Activated naive CD8-positive, alpha-beta T cell treated with anti-CD3 and anti-CD28 coated beads for 36 hours (primary cell): ENCODE measurements around the gene DOCK1. TPM values are rescaled to one million over a fixed set of nuclear protein-coding genes. Genes with fewer than 3 reads are reported as not detected.

Experiments used
- DNase-seq: peaks from one replicate; pipeline ENCODE4 v3.0.0; 2021
- H3K27ac Mint-ChIP-seq: one replicate; pipeline ENCODE4 v1.8.0; 2022; ENCODE audit warnings: mild to moderate bottlenecking, moderate library complexity, mixed read lengths
- H3K27me3 Mint-ChIP-seq: one replicate; pipeline ENCODE4 v1.8.0; 2022; ENCODE audit warnings: mild to moderate bottlenecking, mixed read lengths
- H3K36me3 Mint-ChIP-seq: one replicate; pipeline ENCODE4 v1.8.0; 2021; ENCODE audit warnings: mild to moderate bottlenecking, mixed read lengths
- H3K4me1 Mint-ChIP-seq: one replicate; pipeline ENCODE4 v1.8.0; 2021; ENCODE audit warnings: mixed read lengths
- H3K4me3 Mint-ChIP-seq: one replicate; pipeline ENCODE4 v1.8.0; 2022; ENCODE audit warnings: mild to moderate bottlenecking, moderate library complexity, mixed read lengths
- H3K9me3 Mint-ChIP-seq: one replicate; pipeline ENCODE4 v1.8.0; 2022; ENCODE audit warnings: mixed read lengths
- total RNA-seq, 2 experiments: library from RNA; stranded (reverse); gene quantifications; one replicate each; pipeline ENCODE4 v1.2.3, GENCODE V29; 2021

DOCK1 gene
- total RNA-seq, 2 experiments from 2014 or later = 0.76 to 0.95 TPM

- Mint-ChIP-seq H3K4me3 (no peak overlapping the region), H3K27ac (no peak overlapping the region), H3K36me3 (no peaks in the 10 kb centered on the region), H3K4me1 (no peaks in the 10 kb centered on the region), H3K27me3 (no peaks in the 10 kb centered on the region), H3K9me3 (no peaks in the 10 kb centered on the region)
- no peak for DNase-seq
Observed at GRCh38 chr10:127157089-127157488, 251.9 kb downstream of the DOCK1 start.

DNA sequence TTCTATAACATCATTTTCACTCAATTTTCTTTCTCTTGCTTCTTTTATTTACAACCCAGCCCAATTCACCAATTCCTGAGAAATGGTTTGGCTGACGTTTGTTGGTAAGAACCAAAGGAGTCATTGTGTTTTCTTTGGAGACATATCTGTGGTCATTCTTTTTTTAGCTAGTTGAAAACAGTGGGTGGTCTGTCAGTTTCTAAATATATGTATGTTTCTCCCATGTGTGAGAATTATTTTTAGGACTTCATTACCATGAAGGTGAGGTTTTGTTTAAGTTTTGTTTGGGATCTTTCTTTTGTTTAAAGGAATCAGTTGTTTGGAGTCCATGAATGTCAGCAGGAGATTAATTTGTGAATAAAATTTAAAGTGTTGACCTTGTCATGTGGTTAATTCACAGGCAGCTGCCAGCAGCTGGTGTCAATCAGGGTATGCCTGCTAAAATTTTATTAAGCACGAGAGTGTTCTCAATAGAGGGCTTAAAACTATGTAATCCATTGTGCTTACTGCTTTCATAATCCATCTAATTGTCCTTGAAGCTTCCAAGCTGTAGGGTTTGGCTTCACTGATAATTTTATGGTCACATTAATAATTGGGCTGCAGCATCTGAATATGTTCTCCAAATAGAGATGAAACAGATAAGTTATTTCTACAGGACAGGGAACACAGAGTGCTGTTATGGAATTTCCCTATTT lies 252.4 kb downstream of the DOCK1 start:
- no peak for DNase-seq
- Mint-ChIP-seq H3K27me3 (no peaks in the 10 kb centered on the region), H3K4me1 (no peaks in the 10 kb centered on the region), H3K36me3 (no peaks in the 10 kb centered on the region), H3K4me3 (no peak overlapping the region), H3K27ac (no peak overlapping the region), H3K9me3 (no peaks in the 10 kb centered on the region)

DNA sequence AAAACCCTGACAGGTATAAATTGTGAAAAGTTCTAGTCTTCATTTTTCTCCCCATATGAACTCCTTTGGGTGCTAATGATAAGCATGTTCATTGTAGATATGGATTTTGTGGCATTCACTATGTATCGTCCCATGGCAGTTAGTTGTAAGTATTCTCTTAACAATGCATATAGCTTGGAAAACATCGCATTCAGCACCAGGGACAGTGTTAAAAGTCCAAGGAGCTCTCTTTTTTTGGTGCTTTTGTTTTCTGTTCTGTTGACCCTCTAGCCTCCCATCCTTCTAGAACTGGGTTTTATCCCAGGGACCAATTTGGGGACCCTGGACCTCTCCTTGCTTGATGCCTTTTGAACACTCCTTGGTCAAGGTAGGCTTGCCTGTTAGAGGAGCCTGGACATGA lies 253.4 kb downstream of the DOCK1 start:
- H3K27me3 Mint-ChIP-seq = no peaks in the 10 kb centered on the region
- no peak overlapping the region for H3K4me3 Mint-ChIP-seq
- no peak for DNase-seq
- H3K36me3 Mint-ChIP-seq = no peaks in the 10 kb centered on the region
- no peaks in the 10 kb centered on the region for H3K9me3 Mint-ChIP-seq
- H3K27ac Mint-ChIP-seq = no peak overlapping the region
- H3K4me1 Mint-ChIP-seq = no peaks in the 10 kb centered on the region

- Mint-ChIP-seq H3K4me3 (no peak overlapping the region), H3K27me3 (no peaks in the 10 kb centered on the region), H3K4me1 (no peaks in the 10 kb centered on the region), H3K27ac (no peak overlapping the region), H3K9me3 (no peaks in the 10 kb centered on the region), H3K36me3 (no peaks in the 10 kb centered on the region)
- no peak for DNase-seq
Observed at GRCh38 chr10:127159648-127160245, 254.5 kb downstream of the DOCK1 start.

DNA sequence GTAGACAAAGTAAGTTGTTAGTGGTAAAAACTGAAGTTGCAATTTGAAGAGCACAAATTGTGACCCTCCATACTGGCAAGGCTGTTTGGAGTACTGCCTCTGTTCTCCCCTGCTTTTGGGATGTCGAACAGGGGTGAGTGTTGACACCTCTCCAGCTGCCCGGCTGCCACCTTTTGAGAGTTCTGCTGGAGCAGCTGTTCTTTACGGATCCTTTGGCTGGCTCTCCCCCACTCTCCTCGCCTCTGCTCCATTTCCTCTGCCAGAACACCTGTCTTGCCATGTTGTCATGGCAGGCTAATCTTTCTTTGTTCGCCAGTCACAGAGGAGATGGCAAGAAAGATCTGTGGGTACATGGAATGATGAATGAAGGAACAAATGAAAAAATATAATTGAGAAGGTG lies 256.3 kb downstream of the DOCK1 start:
- Mint-ChIP-seq H3K27me3 (no peaks in the 10 kb centered on the region), H3K36me3 (no peaks in the 10 kb centered on the region), H3K4me1 (no peaks in the 10 kb centered on the region), H3K9me3 (no peaks in the 10 kb centered on the region), H3K27ac (no peak overlapping the region), H3K4me3 (no peak overlapping the region)
- DNase-seq = no peak

- H3K9me3 Mint-ChIP-seq = no peaks in the 10 kb centered on the region
- DNase-seq = no peak
- H3K4me1 Mint-ChIP-seq = no peaks in the 10 kb centered on the region
- H3K4me3 Mint-ChIP-seq = no peak overlapping the region
- H3K36me3 Mint-ChIP-seq = no peaks in the 10 kb centered on the region
- H3K27me3 Mint-ChIP-seq = no peaks in the 10 kb centered on the region
- no peak overlapping the region for H3K27ac Mint-ChIP-seq
Observed at GRCh38 chr10:127162841-127163240, 257.6 kb downstream of the DOCK1 start.

DNA sequence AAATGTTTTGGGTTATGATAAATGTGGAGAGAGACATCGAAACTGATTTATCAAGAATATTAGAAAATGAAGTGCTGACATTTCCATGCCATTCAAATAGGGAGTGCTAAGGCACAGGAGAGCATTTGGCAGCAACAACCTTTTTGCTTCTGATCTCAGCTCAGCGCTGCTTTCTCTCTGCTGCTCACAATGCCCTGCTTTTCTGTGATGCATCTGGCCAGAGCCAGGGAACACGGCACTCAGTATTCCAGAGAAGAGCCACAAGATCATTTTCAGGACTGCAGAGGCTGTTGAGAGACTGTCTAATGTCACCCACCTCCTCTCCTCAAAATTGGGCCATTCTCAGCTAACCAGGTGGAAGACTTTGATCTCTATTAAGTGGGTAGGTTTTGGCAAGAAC lies 263.0 kb downstream of the DOCK1 start:
- H3K4me1 Mint-ChIP-seq = no peaks in the 10 kb centered on the region
- H3K36me3 Mint-ChIP-seq = no peaks in the 10 kb centered on the region
- no peak for DNase-seq
- H3K4me3 Mint-ChIP-seq = no peak overlapping the region
- no peaks in the 10 kb centered on the region for H3K27me3 Mint-ChIP-seq
- H3K27ac Mint-ChIP-seq = no peak overlapping the region
- no peaks in the 10 kb centered on the region for H3K9me3 Mint-ChIP-seq

DNA sequence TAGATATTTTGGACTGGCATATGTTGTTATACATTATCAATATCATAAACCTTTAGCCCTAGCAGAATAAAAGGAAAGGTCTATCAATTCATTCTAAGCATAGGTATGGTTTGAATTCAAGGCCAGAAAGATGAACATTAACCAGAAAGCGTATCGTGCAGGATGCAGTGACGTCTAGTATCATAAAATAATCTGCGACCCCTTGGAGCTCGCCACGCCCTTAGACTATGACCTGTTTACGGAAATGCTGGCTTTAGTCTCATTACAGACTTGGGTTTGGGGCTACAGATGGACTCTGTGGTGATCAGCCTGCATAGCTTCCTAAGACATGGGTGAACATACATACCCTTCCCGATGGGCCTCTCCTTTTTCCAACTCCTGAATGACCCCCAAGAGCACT lies 269.6 kb downstream of the DOCK1 start:
- Mint-ChIP-seq H3K4me1 (no peaks in the 10 kb centered on the region), H3K4me3 (no peak overlapping the region)

GRCh38 chr10:127175357-127176110 lies 270.3 kb downstream of the DOCK1 start:
- Mint-ChIP-seq H3K4me1 (no peaks in the 10 kb centered on the region), H3K4me3 (no peak overlapping the region), H3K27me3 (no peaks in the 10 kb centered on the region), H3K9me3 (no peaks in the 10 kb centered on the region), H3K36me3 (no peaks in the 10 kb centered on the region), H3K27ac (no peak overlapping the region)
- no peak for DNase-seq

More for the DNA sequence above, 269.6 kb downstream of the DOCK1 start:
- no peaks in the 10 kb centered on the region for H3K27me3 Mint-ChIP-seq
- no peak for DNase-seq
- no peak overlapping the region for H3K27ac Mint-ChIP-seq
- no peaks in the 10 kb centered on the region for H3K36me3 Mint-ChIP-seq
- H3K9me3 Mint-ChIP-seq = no peaks in the 10 kb centered on the region

- H3K9me3 Mint-ChIP-seq = no peaks in the 10 kb centered on the region
- no peaks in the 10 kb centered on the region for H3K36me3 Mint-ChIP-seq
- H3K27ac Mint-ChIP-seq = no peak overlapping the region
- H3K4me3 Mint-ChIP-seq = no peak overlapping the region
- H3K4me1 Mint-ChIP-seq = no peaks in the 10 kb centered on the region
- no peak for DNase-seq
- no peaks in the 10 kb centered on the region for H3K27me3 Mint-ChIP-seq
Observed at GRCh38 chr10:127176649-127177048, 271.4 kb downstream of the DOCK1 start.

DNA sequence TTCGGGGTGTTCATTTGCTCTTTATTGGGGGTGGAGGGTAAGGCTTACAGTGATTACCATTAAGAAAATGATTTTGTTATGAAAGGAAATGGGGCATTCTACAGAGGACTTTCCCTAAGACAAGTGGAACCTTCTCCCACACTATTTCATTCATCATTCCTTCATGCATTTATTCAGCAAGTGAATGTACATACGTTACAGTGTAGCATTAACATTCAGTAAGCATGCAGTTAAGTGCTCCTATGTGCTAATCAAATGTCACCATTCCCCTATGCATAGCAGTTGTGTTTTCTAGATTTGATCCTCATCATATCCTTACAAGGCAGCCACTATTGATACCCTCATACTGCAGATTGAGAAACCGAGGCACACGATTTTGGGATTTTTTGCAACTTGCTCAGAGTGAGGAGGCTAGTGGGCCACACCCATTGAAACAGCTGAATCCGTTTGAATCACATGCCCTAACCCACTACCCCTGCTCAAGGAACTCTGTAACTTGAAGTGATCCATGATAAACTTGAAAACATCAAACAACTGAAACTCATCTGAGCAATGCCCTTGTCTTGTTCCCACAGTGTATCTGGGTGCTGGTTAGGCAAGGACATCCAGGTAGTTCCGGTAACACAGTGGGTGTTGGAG lies 274.5 kb downstream of the DOCK1 start:
- Mint-ChIP-seq H3K4me3 (no peak overlapping the region), H3K27ac (no peak overlapping the region), H3K9me3 (no peaks in the 10 kb centered on the region), H3K4me1 (no peaks in the 10 kb centered on the region), H3K27me3 (no peaks in the 10 kb centered on the region), H3K36me3 (no peaks in the 10 kb centered on the region)
- DNase-seq = no peak

- DNase-seq = no peak
- Mint-ChIP-seq H3K9me3 (no peaks in the 10 kb centered on the region), H3K27me3 (no peaks in the 10 kb centered on the region), H3K27ac (no peak overlapping the region), H3K4me1 (no peaks in the 10 kb centered on the region), H3K36me3 (no peaks in the 10 kb centered on the region), H3K4me3 (no peak overlapping the region)
Observed at GRCh38 chr10:127182161-127182560, 276.9 kb downstream of the DOCK1 start.

GRCh38 chr10:127184582-127184981 lies 279.4 kb downstream of the DOCK1 start:
- no peak overlapping the region for H3K27ac Mint-ChIP-seq
- no peak overlapping the region for H3K4me3 Mint-ChIP-seq
- H3K4me1 Mint-ChIP-seq = no peaks in the 10 kb centered on the region
- H3K9me3 Mint-ChIP-seq = no peaks in the 10 kb centered on the region
- H3K36me3 Mint-ChIP-seq = no peaks in the 10 kb centered on the region
- no peak for DNase-seq
- no peaks in the 10 kb centered on the region for H3K27me3 Mint-ChIP-seq

DNA sequence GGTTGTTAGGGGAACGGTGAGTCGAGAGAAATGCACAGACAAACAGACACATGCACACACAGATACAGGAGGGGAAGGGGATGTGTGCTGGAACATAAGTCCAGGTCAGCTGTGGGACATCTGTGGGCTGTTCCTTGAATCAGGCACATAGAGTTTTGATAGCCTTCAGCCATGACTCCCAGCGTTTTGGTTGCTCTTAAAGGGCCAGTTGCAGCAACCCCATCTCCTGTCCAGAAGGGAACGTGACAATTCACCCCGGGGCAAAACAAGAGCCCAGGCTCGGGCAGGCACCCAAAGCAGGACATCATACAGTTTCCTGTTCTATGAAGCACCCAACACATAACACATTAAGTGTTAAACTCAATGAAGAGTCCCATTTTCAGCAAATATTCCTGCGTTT lies 281.6 kb downstream of the DOCK1 start:
- Mint-ChIP-seq H3K36me3 (no peaks in the 10 kb centered on the region), H3K4me3 (no peak overlapping the region), H3K9me3 (no peaks in the 10 kb centered on the region), H3K27me3 (no peaks in the 10 kb centered on the region), H3K27ac (no peak overlapping the region), H3K4me1 (no peaks in the 10 kb centered on the region)
- DNase-seq = no peak

DNA sequence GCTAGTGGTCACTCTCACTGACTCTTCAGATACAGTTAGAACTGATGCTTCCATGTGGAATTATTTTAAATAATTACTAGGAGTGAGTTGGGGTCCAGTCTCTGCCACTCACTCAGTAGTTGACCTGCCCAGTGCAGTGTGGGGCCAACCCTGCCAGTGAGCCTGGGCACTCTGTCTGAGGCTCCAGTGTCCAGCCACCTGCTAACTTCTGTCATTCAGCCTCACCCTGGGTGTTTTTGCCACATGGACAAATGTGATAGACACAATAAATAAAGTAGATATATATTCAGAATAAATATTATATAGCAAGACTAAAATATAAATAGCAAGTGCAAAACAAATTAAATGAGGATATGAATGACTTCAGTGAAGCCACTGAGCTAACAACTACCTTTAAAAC lies 284.0 kb downstream of the DOCK1 start:
- Mint-ChIP-seq H3K4me3 (no peak overlapping the region), H3K27ac (no peak overlapping the region), H3K36me3 (no peaks in the 10 kb centered on the region), H3K4me1 (no peaks in the 10 kb centered on the region), H3K27me3 (peaks cover 13% of the 10 kb centered on the region), H3K9me3 (no peaks in the 10 kb centered on the region)
- no peak for DNase-seq
